Activated CD4-positive, alpha-beta T cell treated with anti-CD3 and anti-CD28 coated beads for 36 hours (primary cell): Measurements from ENCODE around the gene LPP. TPM values are rescaled to one million over a fixed set of nuclear protein-coding genes. Genes with fewer than 3 reads are reported as not detected.
"Not testable (repeated sequence)": the region's sequence is repeated elsewhere in the genome, so short reads cannot be mapped to it uniquely, and the experiment has no call there.

Experiments
- ATAC-seq: fragments of 200-7000 bp; cut with Tn5 transposase; one replicate; pipeline ENCODE4 v1.10.0; 2021; ENCODE audit warnings: mild to moderate bottlenecking, moderate library complexity
- CTCF ChIA-PET: fragments of 350-600 bp; sonication (Branson Sonifier 250); formaldehyde crosslinking; loops from one replicate; lab custom pipeline; 2021; ENCODE audit warnings: antibody characterized with exemption; lab: Charles Lee
- POLR2A ChIA-PET: fragments of 350-600 bp; sonication (Branson Sonifier 250); formaldehyde crosslinking; loops from one replicate; lab custom pipeline; 2021; ENCODE audit warnings: antibody characterized with exemption, inconsistent platforms; lab: Charles Lee
- DNase-seq: peaks from one replicate; pipeline ENCODE4 v3.0.0-alpha.2; 2020
- H3K27ac Mint-ChIP-seq: one replicate; pipeline ENCODE4 v1.8.0; 2021; ENCODE audit warnings: mixed read lengths
- H3K27me3 Mint-ChIP-seq: one replicate; pipeline ENCODE4 v1.8.0; 2021; ENCODE audit warnings: mixed read lengths
- H3K36me3 Mint-ChIP-seq: one replicate; pipeline ENCODE4 v1.8.0; 2021; ENCODE audit warnings: low read depth, mixed read lengths
- H3K4me1 Mint-ChIP-seq: one replicate; pipeline ENCODE4 v1.8.0; 2021; ENCODE audit warnings: mixed read lengths
- H3K4me3 Mint-ChIP-seq: one replicate; pipeline ENCODE4 v1.8.0; 2021; ENCODE audit warnings: mild to moderate bottlenecking, moderate library complexity, mixed read lengths
- H3K9me3 Mint-ChIP-seq: one replicate; pipeline ENCODE4 v1.8.0; 2021; ENCODE audit warnings: low read depth, mixed read lengths
- intact Hi-C, 2 experiments: fragments of 100-400 bp; cut with DNase I in 1 of 2; cut with micrococcal nuclease in 1 of 2; formaldehyde crosslinking; loops; one replicate each; pipeline versions ENCODE4 v1.14.2 to v1.15.1; 2022 to 2024; cut with DNase I, micrococcal nuclease
- total RNA-seq, 2 experiments: library from RNA; stranded (reverse); gene quantifications; one replicate each; pipeline ENCODE4 v1.2.3, GENCODE V29; 2021

The LPP gene
- total RNA-seq, 2 experiments from 2014 or later = 34.7 to 40.6 TPM

- H3K27ac Mint-ChIP-seq = peak overlapping the region; percentile 59
- no peaks in the 10 kb centered on the region for H3K9me3 Mint-ChIP-seq
- ChIA-PET CTCF (interaction anchor here (1.0 to 1.5 kb wide), 2 partner anchors 255 to 960 kb away, joined by 3 read pairs; no protein-coding TSS in a partner anchor), POLR2A (interaction anchor here (0.8 kb wide), 1 partner anchor 404 kb away, joined by 3 read pairs; no protein-coding TSS in a partner anchor)
- ATAC-seq = peak; percentile 88
- DNase-seq = peak; percentile 58
- no peak overlapping the region for H3K4me3 Mint-ChIP-seq
- H3K4me1 Mint-ChIP-seq = peaks cover 45% of the 10 kb centered on the region
- peaks cover 2% of the 10 kb centered on the region for H3K36me3 Mint-ChIP-seq
- intact Hi-C loops = loop anchor here (1.0 to 5.0 kb wide), 12 partner anchors 17 to 962 kb away; no protein-coding TSS in a partner anchor
- H3K27me3 Mint-ChIP-seq = peaks cover 2% of the 10 kb centered on the region
Observed at GRCh38 chr3:188700501-188700900, 546.5 kb downstream of the LPP start.

- CTCF ChIA-PET = interaction anchor here (1.0 to 1.5 kb wide), 3 partner anchors 48 to 960 kb away, joined by 3 read pairs; no protein-coding TSS in a partner anchor
Observed at GRCh38 chr3:188700918-188701317, 547.0 kb downstream of the LPP start.

GRCh38 chr3:188701485-188701969, 547.6 kb downstream of the LPP start:
- no peak overlapping the region for H3K27ac Mint-ChIP-seq
- H3K4me1 Mint-ChIP-seq = peaks cover 41% of the 10 kb centered on the region
- H3K9me3 Mint-ChIP-seq = no peaks in the 10 kb centered on the region
- ChIA-PET POLR2A (interaction anchor here (0.7 to 1.1 kb wide), 2 partner anchors 385 to 417 kb away, joined by 3 to 5 read pairs; no protein-coding TSS in a partner anchor), CTCF (interaction anchor here (1.0 to 1.5 kb wide), 3 partner anchors 47 to 961 kb away, joined by 3 read pairs; no protein-coding TSS in a partner anchor)
- intact Hi-C loops = loop anchor here (2.0 to 5.0 kb wide), 4 partner anchors 253 to 963 kb away; no protein-coding TSS in a partner anchor
- peaks cover 2% of the 10 kb centered on the region for H3K27me3 Mint-ChIP-seq
- ATAC-seq (no peak), DNase-seq (no peak)
- H3K4me3 Mint-ChIP-seq = no peak overlapping the region
- H3K36me3 Mint-ChIP-seq = peaks cover 2% of the 10 kb centered on the region

More at GRCh38 chr3:188700918-188701317, 547.0 kb downstream of the LPP start:
- Mint-ChIP-seq H3K27ac (peak overlapping the region; percentile 59), H3K4me1 (peaks cover 43% of the 10 kb centered on the region), H3K4me3 (no peak overlapping the region), H3K27me3 (peaks cover 2% of the 10 kb centered on the region), H3K9me3 (no peaks in the 10 kb centered on the region), H3K36me3 (peaks cover 2% of the 10 kb centered on the region)
- ATAC-seq (peak; percentile 40), DNase-seq (no peak)
- POLR2A ChIA-PET = interaction anchor here (0.8 kb wide), 1 partner anchor 405 kb away, joined by 3 read pairs; no protein-coding TSS in a partner anchor
- intact Hi-C loops = loop anchor here (1.0 to 5.0 kb wide), 12 partner anchors 18 to 962 kb away; no protein-coding TSS in a partner anchor

GRCh38 chr3:188702028-188702427, 548.1 kb downstream of the LPP start:
- not testable (repeated sequence) for H3K9me3 Mint-ChIP-seq, H3K4me3 Mint-ChIP-seq, H3K27me3 Mint-ChIP-seq, DNase-seq, H3K36me3 Mint-ChIP-seq, ATAC-seq, H3K27ac Mint-ChIP-seq
- ChIA-PET CTCF (interaction anchor here (1.1 to 1.5 kb wide), 2 partner anchors 46 to 961 kb away, joined by 3 read pairs; no protein-coding TSS in a partner anchor), POLR2A (interaction anchor here (0.7 to 1.1 kb wide), 2 partner anchors 385 to 417 kb away, joined by 3 to 5 read pairs; no protein-coding TSS in a partner anchor)
- intact Hi-C loops = loop anchor here (5.0 kb wide), 2 partner anchors 405 to 780 kb away; no protein-coding TSS in a partner anchor
- H3K4me1 Mint-ChIP-seq = peaks cover 39% of the 10 kb centered on the region

GRCh38 chr3:188706176-188706575, 552.2 kb downstream of the LPP start:
- H3K4me1 Mint-ChIP-seq = peaks cover 17% of the 10 kb centered on the region

GRCh38 chr3:188706599-188706998, 552.6 kb downstream of the LPP start:
- ChIA-PET POLR2A (no interaction called here), CTCF (interaction anchor here (0.8 to 1.0 kb wide), 2 partner anchors 9 to 302 kb away, joined by 4 read pairs; no protein-coding TSS in a partner anchor)
- H3K9me3 Mint-ChIP-seq = no peaks in the 10 kb centered on the region
- no peaks in the 10 kb centered on the region for H3K27me3 Mint-ChIP-seq
- no peak for DNase-seq
- no peak overlapping the region for H3K27ac Mint-ChIP-seq
- H3K4me3 Mint-ChIP-seq = no peak overlapping the region
- intact Hi-C loops = no loop called here
- H3K36me3 Mint-ChIP-seq = peaks cover 5% of the 10 kb centered on the region
- H3K4me1 Mint-ChIP-seq = peaks cover 14% of the 10 kb centered on the region
- ATAC-seq = no peak

More at GRCh38 chr3:188706176-188706575, 552.2 kb downstream of the LPP start:
- ATAC-seq (no peak), DNase-seq (no peak)
- no peak overlapping the region for H3K4me3 Mint-ChIP-seq
- ChIA-PET CTCF (interaction anchor here (0.8 to 1.0 kb wide), 2 partner anchors 9 to 301 kb away, joined by 4 read pairs; no protein-coding TSS in a partner anchor), POLR2A (interaction anchor here (0.7 kb wide), 1 partner anchor 23 kb away, joined by 4 read pairs; no protein-coding TSS in a partner anchor)
- H3K9me3 Mint-ChIP-seq = no peaks in the 10 kb centered on the region
- H3K27ac Mint-ChIP-seq = no peak overlapping the region
- intact Hi-C loops = no loop called here
- peaks cover 5% of the 10 kb centered on the region for H3K36me3 Mint-ChIP-seq
- no peaks in the 10 kb centered on the region for H3K27me3 Mint-ChIP-seq

GRCh38 chr3:188707381-188708288, 553.7 kb downstream of the LPP start:
- H3K9me3 Mint-ChIP-seq = no peaks in the 10 kb centered on the region
- peaks cover 8% of the 10 kb centered on the region for H3K4me1 Mint-ChIP-seq
- H3K27ac Mint-ChIP-seq = no peak overlapping the region
- no peak overlapping the region for H3K4me3 Mint-ChIP-seq
- CTCF ChIA-PET = interaction anchor here (0.7 kb wide), 1 partner anchor 968 kb away, joined by 5 read pairs; no protein-coding TSS in a partner anchor
- DNase-seq = no peak
- ATAC-seq = no peak
- H3K36me3 Mint-ChIP-seq = peaks cover 3% of the 10 kb centered on the region
- POLR2A ChIA-PET = interaction anchor here (0.6 to 0.7 kb wide), 2 partner anchors 8 to 67 kb away, joined by 3 read pairs; no protein-coding TSS in a partner anchor
- H3K27me3 Mint-ChIP-seq = no peaks in the 10 kb centered on the region
- intact Hi-C loops = no loop called here

GRCh38 chr3:188711881-188712247, 557.9 kb downstream of the LPP start:
- Mint-ChIP-seq H3K4me1 (peaks cover 8% of the 10 kb centered on the region), H3K27ac (no peak overlapping the region), H3K4me3 (no peak overlapping the region), H3K36me3 (peaks cover 3% of the 10 kb centered on the region), H3K27me3 (no peaks in the 10 kb centered on the region), H3K9me3 (no peaks in the 10 kb centered on the region)
- no peak for DNase-seq
- ChIA-PET CTCF (no interaction called here), POLR2A (no interaction called here)
- no peak for ATAC-seq
- intact Hi-C loops = no loop called here

GRCh38 chr3:188712248-188712924, 558.4 kb downstream of the LPP start:
- Mint-ChIP-seq H3K4me1 (peaks cover 4% of the 10 kb centered on the region), H3K27me3 (no peaks in the 10 kb centered on the region), H3K27ac (no peak overlapping the region), H3K4me3 (no peak overlapping the region), H3K36me3 (peaks cover 3% of the 10 kb centered on the region), H3K9me3 (no peaks in the 10 kb centered on the region)
- ATAC-seq (no peak), DNase-seq (no peak)
- ChIA-PET POLR2A (no interaction called here), CTCF (no interaction called here)
- intact Hi-C loops = no loop called here

GRCh38 chr3:188712991-188713390, 559.0 kb downstream of the LPP start:
- H3K27ac Mint-ChIP-seq = no peak overlapping the region
- CTCF ChIA-PET = interaction anchor here (0.8 to 0.9 kb wide), 2 partner anchors 43 to 59 kb away, joined by 3 read pairs; no protein-coding TSS in a partner anchor
- H3K4me3 Mint-ChIP-seq = no peak overlapping the region
- H3K9me3 Mint-ChIP-seq = no peaks in the 10 kb centered on the region
- no peak for ATAC-seq
- no peaks in the 10 kb centered on the region for H3K4me1 Mint-ChIP-seq
- POLR2A ChIA-PET = no interaction called here
- intact Hi-C loops = no loop called here
- H3K27me3 Mint-ChIP-seq = no peaks in the 10 kb centered on the region
- H3K36me3 Mint-ChIP-seq = peaks cover 3% of the 10 kb centered on the region
- no peak for DNase-seq
